K562 treated with DMSO at 1 percent for 24 hours (cell line): ENCODE data around the gene UNC5B. TPM values are rescaled to one million over a fixed set of nuclear protein-coding genes. Genes with fewer than 3 reads are reported as not detected.

Experiments
- total RNA-seq: library from RNA; unstranded; fragments of 300-600 nt; gene quantifications from 2 replicates; pipeline ENCODE4 v1.2.3, GENCODE V29; 2022; ENCODE audit warnings: low read depth; ENCODE audit not compliant: insufficient read depth

The UNC5B gene
- 67.4 and 78.5 TPM in 2 replicates for total RNA-seq

GRCh38 chr10:71212318-71213126 is at the start of gene UNC5B:
UNC5B (plus strand) TSS chr10:71212570; CDS start chr10:71212986, 416 bp downstream.

DNA sequence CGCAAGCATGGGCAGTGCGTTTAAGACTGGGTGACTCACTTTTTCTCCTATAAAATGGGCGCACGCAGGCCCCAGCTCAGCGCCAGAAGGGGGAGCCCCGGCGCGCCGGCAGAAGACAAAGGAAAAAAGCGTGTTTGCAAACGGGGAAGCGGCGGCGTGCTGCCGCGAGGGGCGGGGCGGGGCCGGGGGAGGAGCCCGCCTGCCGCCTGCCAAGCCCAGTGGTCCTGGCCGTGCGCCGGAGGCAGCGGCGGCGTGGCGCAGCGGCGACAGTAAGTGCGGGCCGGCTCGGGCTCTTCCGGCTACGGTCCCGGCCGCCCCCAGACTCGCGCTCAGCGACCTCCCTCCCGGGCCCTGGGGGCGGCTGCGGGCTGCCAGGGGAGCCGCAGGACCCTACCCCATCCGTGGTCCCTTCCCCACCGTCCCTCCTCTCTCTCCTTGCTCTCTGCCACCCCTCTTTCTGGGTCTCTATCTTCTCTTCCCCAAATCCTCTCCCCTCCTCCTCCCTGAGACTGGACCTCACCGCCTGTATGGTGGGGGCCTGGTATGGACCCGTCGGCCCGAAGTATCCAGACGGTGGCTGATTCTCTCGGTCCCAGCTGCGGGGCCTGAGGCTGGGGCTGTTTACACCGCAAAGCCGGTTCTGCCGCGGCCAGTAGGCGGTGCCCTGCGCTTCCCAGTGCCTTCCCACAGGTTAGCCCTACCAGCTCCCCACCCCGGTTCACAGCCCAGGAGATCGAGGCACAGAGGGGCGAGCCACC is 106.9 kb downstream of the UNC5B start, which contains the start of gene SLC29A3:
SLC29A3 (plus strand) TSS at position 218 of the 758 bp plus-strand sequence; CDS start at position 269, 51 bp downstream.

Other genes with a start within 250 kb of the UNC5B start
- 9.7 and 12.1 TPM in 2 replicates for gene SLC29A3, start 106.7 kb downstream of the UNC5B start, total RNA-seq
- gene CDH23, start 184.3 kb downstream of the UNC5B start, total RNA-seq, result 0.37 and 0.61 TPM in 2 replicates